Activated T-cell treated with anti-CD3 and anti-CD28 coated beads, Interleukin-2, amount 50 U/mL, for 48 hours (primary cell): ENCODE measurements around the gene IL32.
"Not testable (repeated sequence)": the region's sequence is repeated elsewhere in the genome, so short reads cannot be mapped to it uniquely, and the experiment has no call there.

ENCODE experiments used
- DNase-seq, 2 experiments: peaks; one replicate each; pipeline ENCODE4 v3.0.0-alpha.2; 2020

IL32 gene

GRCh38 chr16:3053330-3053710, 12.1 kb upstream of the IL32 start:
- DNase-seq, result peak in 1 of 2 experiments; percentile 55

GRCh38 chr16:3054965-3055733, 10.3 kb upstream of the IL32 start:
- DNase-seq, result no peak

- not testable (repeated sequence) for DNase-seq
These were observed 9.7 kb upstream of the IL32 start for GRCh38 chr16:3055734-3056115.

- no peak for DNase-seq
These were observed 8.9 kb upstream of the IL32 start for GRCh38 chr16:3056336-3057180.

- DNase-seq, result no peak
These were observed 8.0 kb upstream of the IL32 start for GRCh38 chr16:3057181-3058138.

GRCh38 chr16:3058139-3059030, 7.1 kb upstream of the IL32 start:
- peak; percentile 72 to 74 for DNase-seq

- DNase-seq, result peak; percentile 94 to 95
These were observed 6.3 kb upstream of the IL32 start for GRCh38 chr16:3059041-3059722.

GRCh38 chr16:3059723-3060242, 5.7 kb upstream of the IL32 start:
- no peak for DNase-seq

- no peak for DNase-seq
These were observed 4.9 kb upstream of the IL32 start for GRCh38 chr16:3060339-3061127.

- DNase-seq, result no peak
These were observed 2.9 kb upstream of the IL32 start for GRCh38 chr16:3062553-3062952.

- no peak for DNase-seq
These were observed 1.6 kb upstream of the IL32 start for GRCh38 chr16:3063625-3064386.

GRCh38 chr16:3065742-3066439, 451 bp downstream of the IL32 start:
- DNase-seq, result peak in 1 of 2 experiments; percentile 36

GRCh38 chr16:3066440-3066748, 954 bp downstream of the IL32 start:
- DNase-seq, result peak in 1 of 2 experiments; percentile 46

- no peak for DNase-seq
These were observed 3.0 kb downstream of the IL32 start for GRCh38 chr16:3068487-3068886.

GRCh38 chr16:3069146-3069545, 3.7 kb downstream of the IL32 start:
- DNase-seq, result not testable (repeated sequence)

GRCh38 chr16:3070608-3071111, 5.2 kb downstream of the IL32 start:
- peak in 1 of 2 experiments; percentile 56 for DNase-seq

- DNase-seq, result peak; percentile 42 to 44
These were observed 6.2 kb downstream of the IL32 start for GRCh38 chr16:3071655-3072054.

- DNase-seq, result peak; percentile 50 to 60
These were observed 6.7 kb downstream of the IL32 start for GRCh38 chr16:3072148-3072547.
